HG02943 (cell line): ENCODE results near the gene TACR1.

Experiments
- ATAC-seq: cut with Tn5 transposase; IDR thresholded peaks from one replicate; pipeline ENCODE4 v1.9.1; 2021; ENCODE audit warnings: mild to moderate bottlenecking, low read depth, moderate library complexity; ENCODE audit not compliant: unreplicated experiment

The TACR1 gene

DNA sequence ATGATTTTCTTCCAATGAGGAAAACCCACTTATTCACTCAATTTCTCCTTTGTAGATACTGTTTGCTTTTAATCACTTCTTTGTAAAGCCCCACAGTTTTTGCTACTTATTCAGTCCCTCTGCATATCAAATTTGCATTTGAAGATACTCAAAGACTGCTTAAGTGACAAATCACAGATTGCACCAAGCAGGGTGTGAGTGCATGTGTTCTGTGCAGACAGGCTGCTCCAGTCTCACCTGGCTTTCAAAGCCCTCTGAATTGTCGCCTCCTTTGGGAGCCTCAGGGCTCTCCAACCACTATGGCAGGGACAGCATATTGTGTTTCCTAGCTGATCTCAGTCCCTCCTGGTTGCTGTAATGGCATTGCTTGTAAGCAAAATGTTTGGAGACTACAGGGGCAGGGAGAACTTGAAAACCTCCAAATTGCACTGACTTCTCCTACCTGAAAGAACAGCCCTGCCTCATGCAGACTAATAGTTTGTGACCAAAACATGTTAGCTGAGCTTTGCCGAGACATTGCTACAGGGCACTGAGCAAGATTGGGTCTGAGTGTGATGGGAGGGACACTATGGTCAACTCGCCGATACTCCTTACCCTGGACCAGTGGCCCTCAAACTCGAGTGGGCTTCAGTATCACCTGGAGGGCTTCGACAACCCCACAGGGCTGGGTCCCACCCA lies 144.0 kb downstream of the TACR1 start:
- ATAC-seq, result peak; percentile 12

- no peak for ATAC-seq
Measured at GRCh38 chr2:75054296-75054695, 145.0 kb downstream of the TACR1 start.

- ATAC-seq, result peak; percentile 56
Measured at GRCh38 chr2:75053484-75054112, 145.7 kb downstream of the TACR1 start.

DNA sequence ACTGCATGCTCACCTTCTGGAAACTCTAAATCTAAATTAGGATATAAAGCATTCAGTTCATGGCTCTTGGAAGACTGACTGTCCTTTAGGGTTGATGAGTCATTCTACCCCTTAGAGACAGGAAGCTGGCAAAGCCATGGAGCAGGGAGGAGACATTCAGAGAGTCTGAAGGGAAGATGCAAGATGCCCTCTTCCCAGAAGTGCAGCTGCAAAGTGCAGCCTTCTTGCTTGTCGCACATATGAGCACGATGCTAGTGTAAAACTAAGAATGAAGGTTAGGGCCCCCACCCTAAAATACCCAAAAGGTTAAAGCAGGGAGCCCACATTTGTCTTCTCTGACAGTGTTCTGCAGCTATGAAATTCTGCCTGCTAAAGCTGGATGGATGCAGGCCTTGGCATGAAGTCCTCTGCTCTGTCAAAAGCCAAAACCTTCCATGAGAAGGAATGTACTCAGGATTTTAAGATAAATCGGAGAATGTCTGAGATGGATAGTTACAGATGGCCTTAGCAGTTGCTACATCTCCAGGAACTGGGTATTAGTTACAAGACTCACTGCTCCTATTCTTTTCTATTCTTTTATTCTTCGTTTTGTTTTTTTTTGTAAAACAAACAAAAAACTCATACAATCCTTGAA lies 151.2 kb downstream of the TACR1 start:
- ATAC-seq, result no peak

- no peak for ATAC-seq
Measured at GRCh38 chr2:75047189-75047991, 151.9 kb downstream of the TACR1 start.

GRCh38 chr2:75045526-75046050 lies 153.7 kb downstream of the TACR1 start:
- ATAC-seq, result no peak

- ATAC-seq, result no peak
Measured at GRCh38 chr2:75044291-75044690, 155.0 kb downstream of the TACR1 start.

DNA sequence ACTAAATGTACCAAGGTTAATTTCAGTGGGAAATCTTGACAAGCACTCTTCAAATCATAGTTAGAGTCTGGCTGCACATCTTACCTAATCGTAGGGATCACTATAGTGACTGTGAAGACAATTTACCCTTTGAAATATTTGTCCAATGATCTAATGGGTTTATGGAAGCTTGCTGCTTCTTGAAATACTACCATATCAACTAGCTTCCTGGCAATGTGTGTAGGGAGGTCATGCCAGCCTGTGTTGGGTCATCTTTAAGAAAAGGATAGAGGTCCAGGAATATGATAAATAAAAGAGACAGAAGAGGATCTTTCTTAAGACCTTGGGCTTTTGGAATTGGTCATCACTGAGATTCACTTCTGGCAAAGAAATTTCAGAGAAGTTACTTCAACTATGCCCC lies 156.5 kb downstream of the TACR1 start:
- no peak for ATAC-seq

GRCh38 chr2:75041731-75042600 lies 157.4 kb downstream of the TACR1 start:
- no peak for ATAC-seq

DNA sequence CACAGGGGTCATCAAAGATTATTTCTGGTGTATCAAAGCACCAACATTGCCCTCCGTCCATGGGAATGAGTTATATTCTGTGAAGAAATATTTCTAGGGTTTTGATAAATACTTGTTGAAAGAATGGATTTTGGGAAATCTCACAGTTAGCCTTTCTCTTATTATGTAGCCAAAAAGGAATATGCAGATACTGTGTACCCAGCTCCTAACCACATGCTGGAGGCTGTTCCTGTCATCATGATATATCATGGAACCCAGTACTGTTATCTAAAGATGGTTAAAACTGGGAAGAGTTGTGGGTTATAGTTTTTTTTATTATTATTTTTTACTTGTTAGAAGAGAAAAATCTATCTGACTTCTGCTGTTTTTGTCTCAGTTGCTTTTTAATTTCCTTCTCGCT lies 158.1 kb downstream of the TACR1 start:
- ATAC-seq, result no peak

GRCh38 chr2:75035444-75036353 lies 163.6 kb downstream of the TACR1 start:
- ATAC-seq, result no peak

GRCh38 chr2:75033516-75033915 lies 165.8 kb downstream of the TACR1 start:
- ATAC-seq, result no peak

- ATAC-seq, result no peak
Measured at GRCh38 chr2:75031906-75032803, 167.2 kb downstream of the TACR1 start.

DNA sequence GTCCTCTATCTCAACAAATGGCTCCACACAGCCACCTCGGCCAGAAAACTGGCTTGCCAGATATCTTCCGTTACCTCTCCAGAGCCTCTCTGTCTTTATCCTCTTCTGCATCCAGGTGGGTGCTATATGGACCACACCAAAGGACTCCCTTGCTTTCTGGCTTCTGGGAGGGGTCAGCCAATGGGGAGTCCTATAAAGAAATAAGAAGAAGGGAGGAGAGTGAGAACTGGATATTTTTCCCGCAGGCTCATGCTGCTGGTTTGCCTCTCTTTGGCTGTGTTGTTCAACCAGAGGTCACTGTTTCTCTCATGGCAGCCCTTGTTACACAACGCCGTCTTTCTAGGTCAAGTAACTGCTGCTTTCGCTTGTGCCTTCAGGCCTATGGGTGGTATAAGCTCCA lies 168.1 kb downstream of the TACR1 start:
- no peak for ATAC-seq

GRCh38 chr2:75030218-75031009 lies 168.9 kb downstream of the TACR1 start:
- no peak for ATAC-seq

- no peak for ATAC-seq
Measured at GRCh38 chr2:75027886-75028285, 171.4 kb downstream of the TACR1 start.
